ENCODE results near the gene OPCML.

Gene OPCML

GRCh38 chr11:132559331-132560036, 972.8 kb downstream of the OPCML start:
- Histone ChIP-seq H3K27me3 (ENCODE audit: control insufficient read depth in 1 of 2, insufficient read depth in 2 of 2, low read length in 2 of 2) (no peaks in the 10 kb centered on the region), H3K4me1 (ENCODE audit: control insufficient read depth, insufficient read depth, low read length) (no peaks in the 10 kb centered on the region), H3K4me3 (ENCODE audit: low read length in 2 of 2) (no peak overlapping the region), H3K36me3 (ENCODE audit: control insufficient read depth in 2 of 2, insufficient read depth in 2 of 2, low read length in 2 of 2) (no peaks in the 10 kb centered on the region), H3K9me3 (ENCODE audit: control insufficient read depth in 2 of 2, low read length in 2 of 2) (no peaks in the 10 kb centered on the region), H3K27ac (ENCODE audit: low read length) (no peak overlapping the region), H3K9ac (ENCODE audit: low read length in 2 of 2) (no peak overlapping the region)

GRCh38 chr11:132556316-132556715, 976.0 kb downstream of the OPCML start:
- no peak overlapping the region for H3K27ac ChIP-seq (ENCODE audit: low read length)
- H3K4me1 ChIP-seq (ENCODE audit: control insufficient read depth, insufficient read depth, low read length) = no peaks in the 10 kb centered on the region
- no peaks in the 10 kb centered on the region for H3K36me3 ChIP-seq (ENCODE audit: control insufficient read depth in 2 of 2, insufficient read depth in 2 of 2, low read length in 2 of 2)
- peaks cover 3 to 4% of the 10 kb centered on the region in 2 donors for H3K9me3 ChIP-seq (ENCODE audit: control insufficient read depth in 2 of 2, low read length in 2 of 2)
- no peak overlapping the region for H3K4me3 ChIP-seq (ENCODE audit: low read length in 2 of 2)
- no peaks in the 10 kb centered on the region for H3K27me3 ChIP-seq (ENCODE audit: control insufficient read depth in 1 of 2, insufficient read depth in 2 of 2, low read length in 2 of 2)
- no peak overlapping the region for H3K9ac ChIP-seq (ENCODE audit: low read length in 2 of 2)

GRCh38 chr11:132555617-132556016, 976.7 kb downstream of the OPCML start:
- Histone ChIP-seq H3K9ac (ENCODE audit: low read length in 2 of 2) (no peak overlapping the region), H3K27ac (ENCODE audit: low read length) (no peak overlapping the region), H3K36me3 (ENCODE audit: control insufficient read depth in 2 of 2, insufficient read depth in 2 of 2, low read length in 2 of 2) (no peaks in the 10 kb centered on the region), H3K27me3 (ENCODE audit: control insufficient read depth in 1 of 2, insufficient read depth in 2 of 2, low read length in 2 of 2) (no peaks in the 10 kb centered on the region), H3K4me3 (ENCODE audit: low read length in 2 of 2) (no peak overlapping the region), H3K4me1 (ENCODE audit: control insufficient read depth, insufficient read depth, low read length) (no peaks in the 10 kb centered on the region), H3K9me3 (ENCODE audit: control insufficient read depth in 2 of 2, low read length in 2 of 2) (peaks cover 3 to 4% of the 10 kb centered on the region in 2 donors)

GRCh38 chr11:132551016-132551415, 981.3 kb downstream of the OPCML start:
- Histone ChIP-seq H3K9ac (ENCODE audit: low read length in 2 of 2) (no peak overlapping the region), H3K9me3 (ENCODE audit: control insufficient read depth in 2 of 2, low read length in 2 of 2) (peaks cover 3 to 7% of the 10 kb centered on the region in 2 donors), H3K4me3 (ENCODE audit: low read length in 2 of 2) (no peak overlapping the region), H3K27me3 (ENCODE audit: control insufficient read depth in 1 of 2, insufficient read depth in 2 of 2, low read length in 2 of 2) (no peaks in the 10 kb centered on the region), H3K36me3 (ENCODE audit: control insufficient read depth in 2 of 2, insufficient read depth in 2 of 2, low read length in 2 of 2) (no peaks in the 10 kb centered on the region), H3K27ac (ENCODE audit: low read length) (no peak overlapping the region), H3K4me1 (ENCODE audit: control insufficient read depth, insufficient read depth, low read length) (no peaks in the 10 kb centered on the region)

- no peaks in the 10 kb centered on the region for H3K27me3 ChIP-seq (ENCODE audit: control insufficient read depth in 1 of 2, insufficient read depth in 2 of 2, low read length in 2 of 2)
- no peaks in the 10 kb centered on the region for H3K4me1 ChIP-seq (ENCODE audit: control insufficient read depth, insufficient read depth, low read length)
- H3K27ac ChIP-seq (ENCODE audit: low read length) = no peak overlapping the region
- no peak overlapping the region for H3K4me3 ChIP-seq (ENCODE audit: low read length in 2 of 2)
- no peaks in the 10 kb centered on the region for H3K36me3 ChIP-seq (ENCODE audit: control insufficient read depth in 2 of 2, insufficient read depth in 2 of 2, low read length in 2 of 2)
- no peak overlapping the region for H3K9ac ChIP-seq (ENCODE audit: low read length in 2 of 2)
- peaks cover 3 to 7% of the 10 kb centered on the region in 2 donors for H3K9me3 ChIP-seq (ENCODE audit: control insufficient read depth in 2 of 2, low read length in 2 of 2)
Measured at GRCh38 chr11:132549561-132549960, 982.7 kb downstream of the OPCML start.

- no peak overlapping the region for H3K27ac ChIP-seq (ENCODE audit: low read length)
- H3K36me3 ChIP-seq (ENCODE audit: control insufficient read depth in 2 of 2, insufficient read depth in 2 of 2, low read length in 2 of 2) = no peaks in the 10 kb centered on the region
- no peaks in the 10 kb centered on the region for H3K4me1 ChIP-seq (ENCODE audit: control insufficient read depth, insufficient read depth, low read length)
- no peak overlapping the region for H3K4me3 ChIP-seq (ENCODE audit: low read length in 2 of 2)
- H3K27me3 ChIP-seq (ENCODE audit: control insufficient read depth in 1 of 2, insufficient read depth in 2 of 2, low read length in 2 of 2) = no peaks in the 10 kb centered on the region
- no peak overlapping the region for H3K9ac ChIP-seq (ENCODE audit: low read length in 2 of 2)
- H3K9me3 ChIP-seq (ENCODE audit: control insufficient read depth in 2 of 2, low read length in 2 of 2) = peaks cover 3 to 7% of the 10 kb centered on the region in 2 donors
Measured at GRCh38 chr11:132549001-132549400, 983.3 kb downstream of the OPCML start.

- no peaks in the 10 kb centered on the region for H3K36me3 ChIP-seq (ENCODE audit: control insufficient read depth in 2 of 2, insufficient read depth in 2 of 2, low read length in 2 of 2)
- H3K9me3 ChIP-seq (ENCODE audit: control insufficient read depth in 2 of 2, low read length in 2 of 2) = peaks cover 0 to 2% of the 10 kb centered on the region in 2 donors
- H3K9ac ChIP-seq (ENCODE audit: low read length in 2 of 2) = no peak overlapping the region
Measured at GRCh38 chr11:132544007-132544406, 988.3 kb downstream of the OPCML start.

GRCh38 chr11:132541794-132542193, 990.5 kb downstream of the OPCML start:
- H3K4me3 ChIP-seq (ENCODE audit: low read length in 2 of 2) = no peak overlapping the region
- no peaks in the 10 kb centered on the region for H3K9me3 ChIP-seq (ENCODE audit: control insufficient read depth in 2 of 2, low read length in 2 of 2)
- H3K9ac ChIP-seq (ENCODE audit: low read length in 2 of 2) = no peak overlapping the region
- no peaks in the 10 kb centered on the region for H3K4me1 ChIP-seq (ENCODE audit: control insufficient read depth, insufficient read depth, low read length)
- H3K27ac ChIP-seq (ENCODE audit: low read length) = no peak overlapping the region
- H3K27me3 ChIP-seq (ENCODE audit: control insufficient read depth in 1 of 2, insufficient read depth in 2 of 2, low read length in 2 of 2) = no peaks in the 10 kb centered on the region
- no peaks in the 10 kb centered on the region for H3K36me3 ChIP-seq (ENCODE audit: control insufficient read depth in 2 of 2, insufficient read depth in 2 of 2, low read length in 2 of 2)

More at GRCh38 chr11:132544007-132544406, 988.3 kb downstream of the OPCML start:
- Histone ChIP-seq H3K27me3 (ENCODE audit: control insufficient read depth in 1 of 2, insufficient read depth in 2 of 2, low read length in 2 of 2) (no peaks in the 10 kb centered on the region), H3K4me1 (ENCODE audit: control insufficient read depth, insufficient read depth, low read length) (no peaks in the 10 kb centered on the region), H3K27ac (ENCODE audit: low read length) (no peak overlapping the region), H3K4me3 (ENCODE audit: low read length in 2 of 2) (no peak overlapping the region)

GRCh38 chr11:132540581-132540980, 991.7 kb downstream of the OPCML start:
- no peaks in the 10 kb centered on the region for H3K36me3 ChIP-seq (ENCODE audit: control insufficient read depth in 2 of 2, insufficient read depth in 2 of 2, low read length in 2 of 2)
- no peak overlapping the region for H3K4me3 ChIP-seq (ENCODE audit: low read length in 2 of 2)
- no peak overlapping the region for H3K27ac ChIP-seq (ENCODE audit: low read length)
- no peaks in the 10 kb centered on the region for H3K9me3 ChIP-seq (ENCODE audit: control insufficient read depth in 2 of 2, low read length in 2 of 2)
- no peaks in the 10 kb centered on the region for H3K27me3 ChIP-seq (ENCODE audit: control insufficient read depth in 1 of 2, insufficient read depth in 2 of 2, low read length in 2 of 2)
- no peak overlapping the region for H3K9ac ChIP-seq (ENCODE audit: low read length in 2 of 2)
- no peaks in the 10 kb centered on the region for H3K4me1 ChIP-seq (ENCODE audit: control insufficient read depth, insufficient read depth, low read length)

GRCh38 chr11:132539590-132540368, 992.5 kb downstream of the OPCML start:
- Histone ChIP-seq H3K4me1 (ENCODE audit: control insufficient read depth, insufficient read depth, low read length) (no peaks in the 10 kb centered on the region), H3K9me3 (ENCODE audit: control insufficient read depth in 2 of 2, low read length in 2 of 2) (no peaks in the 10 kb centered on the region), H3K4me3 (ENCODE audit: low read length in 2 of 2) (no peak overlapping the region), H3K27ac (ENCODE audit: low read length) (no peak overlapping the region), H3K36me3 (ENCODE audit: control insufficient read depth in 2 of 2, insufficient read depth in 2 of 2, low read length in 2 of 2) (no peaks in the 10 kb centered on the region), H3K27me3 (ENCODE audit: control insufficient read depth in 1 of 2, insufficient read depth in 2 of 2, low read length in 2 of 2) (no peaks in the 10 kb centered on the region), H3K9ac (ENCODE audit: low read length in 2 of 2) (no peak overlapping the region)

GRCh38 chr11:132538642-132539041, 993.7 kb downstream of the OPCML start:
- Histone ChIP-seq H3K4me1 (ENCODE audit: control insufficient read depth, insufficient read depth, low read length) (no peaks in the 10 kb centered on the region), H3K27me3 (ENCODE audit: control insufficient read depth in 1 of 2, insufficient read depth in 2 of 2, low read length in 2 of 2) (no peaks in the 10 kb centered on the region), H3K9me3 (ENCODE audit: control insufficient read depth in 2 of 2, low read length in 2 of 2) (no peaks in the 10 kb centered on the region), H3K9ac (ENCODE audit: low read length in 2 of 2) (no peak overlapping the region), H3K36me3 (ENCODE audit: control insufficient read depth in 2 of 2, insufficient read depth in 2 of 2, low read length in 2 of 2) (no peaks in the 10 kb centered on the region), H3K4me3 (ENCODE audit: low read length in 2 of 2) (no peak overlapping the region), H3K27ac (ENCODE audit: low read length) (no peak overlapping the region)

Measured in stomach smooth muscle (tissue), 2 donors.